GM21576 (cell line): ENCODE results near the gene PKNOX2.

Source experiments
- ATAC-seq: cut with Tn5 transposase; IDR thresholded peaks from one replicate; pipeline ENCODE4 v1.9.1; 2021; ENCODE audit warnings: mild to moderate bottlenecking, moderate library complexity; ENCODE audit not compliant: unreplicated experiment

Gene PKNOX2

GRCh38 chr11:125257751-125258150 is 93.2 kb downstream of the PKNOX2 start:
- no peak for ATAC-seq

DNA sequence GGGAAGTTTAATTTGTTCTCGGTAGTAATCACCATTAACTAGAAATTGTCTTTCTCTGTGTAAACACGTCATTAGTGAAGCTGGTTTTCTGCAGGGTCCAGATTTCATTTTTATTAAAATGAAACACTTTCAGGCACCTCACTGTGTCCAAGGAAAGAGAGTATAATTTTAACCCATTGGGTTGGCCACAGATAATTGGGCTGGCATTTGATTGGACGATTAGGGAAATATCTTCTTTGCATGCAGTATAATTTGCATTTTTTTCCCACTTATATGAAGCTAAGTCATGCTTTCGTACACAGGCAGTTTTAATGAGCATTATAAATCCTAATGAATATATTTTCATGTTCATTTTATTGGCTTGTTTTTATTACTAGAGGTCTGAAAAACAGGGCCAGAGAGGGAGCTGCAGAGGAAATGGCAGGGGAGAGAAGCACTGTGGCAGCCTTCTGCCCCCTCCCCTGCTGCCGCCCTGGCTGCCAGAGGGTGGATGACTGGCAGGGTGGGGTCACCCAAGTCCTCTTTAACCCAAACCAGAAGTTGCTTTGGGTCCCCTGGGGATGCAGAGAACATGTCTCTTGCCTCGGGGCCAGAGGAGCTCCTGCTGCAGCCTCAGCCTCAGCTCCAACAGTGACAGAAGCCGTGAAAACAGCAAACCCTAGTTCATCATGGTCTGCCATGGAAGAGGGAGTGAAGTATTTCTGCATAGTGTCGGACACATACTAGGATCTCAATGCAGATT is 93.9 kb downstream of the PKNOX2 start:
- ATAC-seq = no peak

- ATAC-seq = no peak
These were observed 97.0 kb downstream of the PKNOX2 start for GRCh38 chr11:125261588-125261987.

DNA sequence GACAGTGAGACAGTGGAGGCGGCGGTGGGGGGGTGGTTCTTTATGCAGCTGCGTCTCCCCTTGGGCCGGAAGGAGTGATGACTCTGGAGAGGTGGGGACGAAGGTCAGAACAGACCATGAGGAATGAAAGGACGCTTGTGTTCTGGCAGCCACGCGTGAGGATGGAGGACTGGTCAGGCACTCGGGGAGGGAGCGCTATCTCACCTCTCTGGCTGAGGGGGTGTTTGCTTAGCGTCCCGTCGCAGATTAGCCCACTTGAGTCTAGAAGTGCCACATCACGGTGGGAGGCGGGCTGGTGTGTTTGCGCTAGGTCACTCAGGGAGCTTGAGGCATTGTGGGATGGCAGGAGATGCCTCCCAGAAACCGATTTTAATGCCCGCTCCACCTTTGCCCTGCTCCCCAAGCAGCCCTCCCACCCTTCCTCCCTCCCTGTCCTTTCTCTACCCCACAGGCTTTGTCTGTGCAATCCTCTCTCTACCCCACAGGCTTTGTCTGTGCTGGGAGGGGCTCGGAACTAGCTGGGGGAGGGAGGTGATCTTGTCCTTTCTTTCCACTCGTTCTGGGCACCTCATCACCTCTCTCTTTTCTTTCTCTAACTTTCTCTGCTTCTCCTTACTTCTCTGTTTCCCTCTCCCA is 97.8 kb downstream of the PKNOX2 start:
- ATAC-seq = no peak

- no peak for ATAC-seq
These were observed 98.3 kb downstream of the PKNOX2 start for GRCh38 chr11:125262830-125263218.

DNA sequence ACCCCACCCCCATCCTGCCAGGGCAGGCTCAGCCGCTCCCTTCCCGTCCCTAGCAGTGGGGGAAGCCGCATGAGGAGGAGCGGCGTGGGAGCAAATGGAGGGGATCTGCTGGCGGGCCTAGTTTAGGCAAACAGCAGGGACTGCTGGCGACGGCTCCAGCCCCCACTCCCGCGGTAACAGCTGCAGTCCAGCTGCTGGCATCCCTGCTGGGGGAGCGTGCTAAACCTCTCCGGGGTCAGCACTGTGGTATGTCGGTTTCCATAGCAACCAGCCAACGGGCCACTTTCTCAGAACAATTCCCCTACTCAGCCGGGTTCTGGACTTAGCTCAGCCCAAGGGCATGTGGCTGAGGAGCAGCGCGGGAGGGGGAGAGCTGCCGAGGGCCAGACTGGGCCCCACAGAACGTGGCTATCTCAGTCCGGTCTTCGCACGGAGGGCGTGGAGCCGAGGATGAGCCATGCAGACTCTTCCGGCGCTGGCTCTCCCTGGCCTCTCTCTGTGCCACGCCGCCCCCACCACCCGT is 98.8 kb downstream of the PKNOX2 start:
- ATAC-seq = no peak

DNA sequence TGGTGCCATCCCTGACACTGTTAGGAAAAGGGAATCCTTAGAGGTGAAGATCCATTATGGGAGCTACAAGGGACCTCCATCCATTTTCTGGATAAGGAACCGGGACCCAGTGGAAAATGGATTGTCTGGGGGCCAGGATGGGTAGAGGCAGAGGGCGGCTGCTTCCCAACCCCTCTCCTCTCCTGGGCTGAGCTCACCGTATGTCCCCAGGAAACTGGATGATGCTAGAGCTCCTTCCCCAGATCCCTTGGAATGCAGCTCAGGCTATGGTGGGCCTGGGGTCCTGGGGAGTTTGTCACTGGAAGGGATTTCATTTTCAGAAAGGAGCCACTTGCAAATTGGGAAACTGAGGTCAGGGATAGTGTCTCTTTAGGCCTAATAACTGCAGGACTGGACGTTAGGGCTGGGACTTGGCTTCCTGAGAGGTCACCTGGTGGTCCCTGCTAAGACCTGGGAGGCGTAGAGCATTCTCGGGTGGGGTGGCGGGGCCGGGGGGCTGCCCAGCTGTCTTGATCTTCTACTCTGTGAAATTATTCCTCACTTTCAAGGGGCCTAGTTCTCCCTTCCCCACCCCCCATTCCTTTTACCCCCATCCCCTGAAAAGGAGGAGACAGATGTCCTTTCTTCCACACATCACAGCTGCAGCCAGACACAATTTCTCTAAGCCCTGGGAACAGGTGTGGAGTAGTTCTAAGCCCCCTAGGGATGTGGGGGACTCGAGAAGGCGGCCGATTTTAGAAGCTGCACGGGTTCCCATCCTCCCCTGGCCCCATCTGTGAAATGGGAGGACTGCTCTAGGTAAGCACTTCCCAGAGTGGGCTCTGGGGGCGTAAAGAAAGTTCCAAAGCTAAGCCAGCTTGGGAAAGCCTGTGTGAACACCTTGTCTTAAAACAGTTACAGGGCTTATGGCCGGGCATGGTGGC is 99.8 kb downstream of the PKNOX2 start:
- no peak for ATAC-seq

DNA sequence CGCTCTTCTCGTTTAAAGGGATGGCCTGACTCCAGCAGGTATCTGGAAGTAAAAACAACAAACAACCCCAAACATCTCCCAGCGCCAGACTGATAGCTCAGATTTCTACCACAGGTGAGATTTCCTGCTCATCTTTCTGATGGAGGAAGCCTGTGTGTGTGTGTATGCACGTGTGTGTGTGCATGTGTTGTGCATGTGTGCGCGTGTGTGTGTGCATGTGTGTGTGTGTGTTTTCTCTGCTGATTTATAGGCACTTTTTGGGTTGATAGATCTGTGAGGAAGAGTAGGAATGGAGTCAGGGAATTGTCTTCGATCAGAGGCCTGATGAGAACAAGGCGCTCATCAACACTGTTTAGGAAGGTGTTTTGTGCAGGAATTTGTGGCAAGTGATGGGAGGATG is 103.0 kb downstream of the PKNOX2 start:
- no peak for ATAC-seq

DNA sequence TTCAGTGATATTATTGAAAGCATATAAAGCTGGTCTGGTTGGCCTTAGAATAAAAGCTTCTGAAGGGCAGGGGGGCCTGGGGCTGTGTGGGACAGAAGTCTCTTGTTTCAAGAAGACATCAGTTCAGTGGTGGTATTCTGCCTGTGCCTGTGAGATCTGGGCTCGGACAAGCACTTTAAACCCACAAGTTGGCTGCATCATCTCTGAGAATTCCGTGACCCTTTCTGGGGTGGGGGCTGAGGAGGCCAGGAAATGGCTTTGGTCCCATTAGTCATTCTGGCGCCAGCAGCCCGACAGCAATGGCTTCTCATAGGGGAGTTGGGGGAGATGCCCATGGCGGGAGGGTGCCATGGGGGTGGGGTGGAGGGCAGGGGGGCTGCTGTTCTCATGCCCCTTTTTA is 104.1 kb downstream of the PKNOX2 start:
- ATAC-seq = no peak

- ATAC-seq = no peak
These were observed 105.6 kb downstream of the PKNOX2 start for GRCh38 chr11:125270106-125270505.

- no peak for ATAC-seq
These were observed 106.2 kb downstream of the PKNOX2 start for GRCh38 chr11:125270711-125271110.

- no peak for ATAC-seq
These were observed 107.0 kb downstream of the PKNOX2 start for GRCh38 chr11:125271483-125272091.

GRCh38 chr11:125272092-125272491 is 107.5 kb downstream of the PKNOX2 start:
- ATAC-seq = no peak

DNA sequence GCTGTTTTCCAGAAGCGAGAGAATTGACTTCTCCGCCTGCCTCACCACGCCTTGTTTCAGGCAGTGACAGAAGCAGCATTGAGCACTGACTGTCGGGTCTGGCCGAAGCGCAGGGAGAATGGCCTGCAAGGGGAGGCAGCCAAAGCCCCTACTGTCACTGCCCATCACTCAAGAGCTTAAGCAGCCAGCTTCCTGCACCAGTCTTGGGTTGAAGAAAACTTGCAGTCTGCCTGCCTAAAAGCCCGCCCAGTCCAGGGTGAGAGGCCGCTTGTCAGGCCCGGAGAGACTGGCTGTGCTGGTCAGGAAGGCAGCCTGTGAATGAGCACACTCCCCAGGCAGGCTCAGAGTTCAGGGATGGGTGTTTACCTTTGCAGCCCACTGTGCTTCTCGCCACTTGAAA is 108.3 kb downstream of the PKNOX2 start:
- ATAC-seq = no peak

DNA sequence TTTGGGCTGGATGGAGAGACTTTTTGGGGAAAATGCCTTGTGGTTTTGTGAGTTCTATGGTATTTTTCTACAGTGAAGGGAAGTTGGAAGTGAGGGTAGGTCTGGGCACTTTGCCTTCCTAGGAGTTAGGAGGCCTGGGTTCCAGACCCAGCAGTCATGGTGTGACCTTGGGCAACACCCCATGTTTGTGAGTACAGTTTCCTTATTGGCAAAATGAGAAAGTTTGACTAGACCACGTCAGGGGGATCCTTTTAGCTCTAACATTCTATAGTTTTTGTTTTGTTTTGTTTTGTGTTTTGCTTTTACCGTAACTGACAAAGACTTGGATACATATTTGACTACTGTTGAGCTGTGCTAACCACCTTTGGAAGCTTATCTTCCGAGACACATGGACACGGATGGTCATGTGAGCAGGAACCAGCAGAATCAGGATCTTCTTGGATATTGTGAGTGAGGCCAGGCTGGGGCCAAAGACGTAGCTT is 109.0 kb downstream of the PKNOX2 start:
- ATAC-seq = no peak

DNA sequence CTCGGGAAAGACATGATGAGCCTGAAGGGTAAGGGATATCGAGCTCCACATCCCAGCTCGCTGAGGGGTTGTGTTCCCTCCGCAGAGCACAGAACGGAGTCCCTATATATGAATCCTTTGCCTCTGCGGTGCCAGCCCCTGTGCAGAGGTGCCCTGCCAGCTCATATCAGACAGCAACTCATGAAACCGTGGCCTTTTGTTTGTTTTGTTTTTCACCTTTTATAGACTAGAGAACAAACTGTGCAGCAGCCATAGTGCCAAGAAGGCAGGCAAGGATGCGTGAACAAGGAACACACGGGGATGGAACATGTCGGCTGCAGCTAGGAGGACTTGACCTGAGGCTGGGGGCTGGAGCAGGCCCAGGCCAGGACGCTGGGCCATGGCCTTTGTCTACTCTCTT is 109.8 kb downstream of the PKNOX2 start:
- ATAC-seq = no peak

- ATAC-seq = no peak
These were observed 110.2 kb downstream of the PKNOX2 start for GRCh38 chr11:125274774-125275173.

GRCh38 chr11:125275905-125276618 is 111.5 kb downstream of the PKNOX2 start:
- no peak for ATAC-seq

- no peak for ATAC-seq
These were observed 112.0 kb downstream of the PKNOX2 start for GRCh38 chr11:125276619-125276976.

DNA sequence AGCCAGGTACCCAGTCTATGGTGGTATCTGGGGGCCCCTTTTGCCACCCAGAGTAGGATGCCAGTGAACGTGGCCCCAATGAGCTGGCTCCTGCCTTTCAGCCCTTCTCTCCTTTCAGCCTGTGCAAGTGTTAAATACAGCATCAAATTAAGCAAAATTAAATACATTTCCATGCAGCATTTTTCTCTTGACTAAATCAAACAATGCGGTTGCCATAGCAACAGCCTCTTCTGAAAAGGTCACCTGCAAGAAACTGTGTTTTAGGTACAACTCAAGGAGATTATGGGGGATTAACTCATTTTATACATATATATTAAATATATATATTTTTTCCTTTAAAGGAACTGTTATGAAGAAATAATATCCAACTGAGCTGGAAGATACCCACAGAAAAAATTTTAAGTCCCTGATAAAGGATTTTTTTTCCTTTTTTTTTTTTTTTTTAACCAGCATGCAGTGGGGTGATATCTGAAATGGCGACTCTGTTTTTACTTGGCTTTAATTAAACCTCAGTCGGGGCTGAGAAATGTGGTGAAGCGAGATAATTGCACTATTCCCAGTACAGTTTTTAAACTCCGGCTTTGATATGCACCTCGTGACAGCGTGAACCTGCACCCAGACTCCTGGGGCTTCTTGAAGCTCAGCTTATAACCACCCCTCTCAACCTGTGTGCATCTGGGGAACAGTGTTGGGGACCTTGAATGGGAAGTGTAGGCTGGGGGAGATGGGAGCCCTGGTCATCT is 115.3 kb downstream of the PKNOX2 start:
- ATAC-seq = no peak
